Fibroblast of skin of left biceps (primary cell): ENCODE measurements around the gene FAP.
A peak's percentile ranks its signal among the peaks of the same experiment; 100 is the strongest.

Source experiments
- DNase-seq, 2 experiments: peaks; one replicate each; pipeline ENCODE4 v3.0.0-alpha.2; 2013; ENCODE audit warnings: low read depth in 2 of 2

Gene FAP, protein sequence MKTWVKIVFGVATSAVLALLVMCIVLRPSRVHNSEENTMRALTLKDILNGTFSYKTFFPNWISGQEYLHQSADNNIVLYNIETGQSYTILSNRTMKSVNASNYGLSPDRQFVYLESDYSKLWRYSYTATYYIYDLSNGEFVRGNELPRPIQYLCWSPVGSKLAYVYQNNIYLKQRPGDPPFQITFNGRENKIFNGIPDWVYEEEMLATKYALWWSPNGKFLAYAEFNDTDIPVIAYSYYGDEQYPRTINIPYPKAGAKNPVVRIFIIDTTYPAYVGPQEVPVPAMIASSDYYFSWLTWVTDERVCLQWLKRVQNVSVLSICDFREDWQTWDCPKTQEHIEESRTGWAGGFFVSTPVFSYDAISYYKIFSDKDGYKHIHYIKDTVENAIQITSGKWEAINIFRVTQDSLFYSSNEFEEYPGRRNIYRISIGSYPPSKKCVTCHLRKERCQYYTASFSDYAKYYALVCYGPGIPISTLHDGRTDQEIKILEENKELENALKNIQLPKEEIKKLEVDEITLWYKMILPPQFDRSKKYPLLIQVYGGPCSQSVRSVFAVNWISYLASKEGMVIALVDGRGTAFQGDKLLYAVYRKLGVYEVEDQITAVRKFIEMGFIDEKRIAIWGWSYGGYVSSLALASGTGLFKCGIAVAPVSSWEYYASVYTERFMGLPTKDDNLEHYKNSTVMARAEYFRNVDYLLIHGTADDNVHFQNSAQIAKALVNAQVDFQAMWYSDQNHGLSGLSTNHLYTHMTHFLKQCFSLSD

DNA sequence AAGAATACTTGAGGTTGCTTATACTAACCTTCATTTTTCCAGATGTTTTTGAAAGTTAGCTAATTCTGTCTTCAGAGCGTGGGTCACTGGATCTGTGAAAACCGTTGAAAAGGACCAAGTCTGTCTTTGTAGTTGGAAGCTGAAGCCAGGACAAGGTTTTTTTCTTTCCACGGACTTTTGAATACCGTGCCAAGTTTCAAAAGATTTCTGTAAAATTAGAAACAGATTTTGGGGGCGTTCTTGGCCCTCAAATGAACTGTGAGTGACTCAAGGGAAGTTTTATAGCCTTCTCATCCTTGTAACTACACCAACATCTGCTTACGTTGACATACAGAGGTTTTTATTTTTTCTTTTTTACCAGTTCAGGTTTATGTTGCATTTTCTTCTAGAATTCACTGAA, at the start of gene FAP:
Gene FAP (minus strand): TSS at position 152 of the 400 bp plus-strand sequence. CDS start 118 bp downstream, at position 34.
- peak; percentile 92 to 94 for DNase-seq

DNA sequence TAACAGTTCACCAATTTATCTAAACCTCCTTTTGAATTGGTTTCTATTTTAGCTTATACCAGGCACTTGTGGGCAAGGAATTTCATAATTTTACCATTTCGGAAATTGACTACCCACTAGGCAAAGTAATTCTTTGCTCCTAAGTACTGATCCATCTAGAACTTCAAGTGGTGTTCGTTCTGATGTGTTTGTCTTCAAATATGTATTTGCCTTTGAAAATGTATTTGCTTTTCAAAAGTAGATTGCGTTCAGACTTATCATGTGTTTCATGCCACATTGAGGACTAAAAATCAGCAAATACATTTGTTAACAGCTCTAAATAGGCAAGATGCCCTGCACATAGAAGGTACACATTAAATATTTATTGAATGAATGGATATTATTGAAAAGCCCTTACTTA, 48.5 kb upstream of the FAP start:
- DNase-seq = no peak

DNA sequence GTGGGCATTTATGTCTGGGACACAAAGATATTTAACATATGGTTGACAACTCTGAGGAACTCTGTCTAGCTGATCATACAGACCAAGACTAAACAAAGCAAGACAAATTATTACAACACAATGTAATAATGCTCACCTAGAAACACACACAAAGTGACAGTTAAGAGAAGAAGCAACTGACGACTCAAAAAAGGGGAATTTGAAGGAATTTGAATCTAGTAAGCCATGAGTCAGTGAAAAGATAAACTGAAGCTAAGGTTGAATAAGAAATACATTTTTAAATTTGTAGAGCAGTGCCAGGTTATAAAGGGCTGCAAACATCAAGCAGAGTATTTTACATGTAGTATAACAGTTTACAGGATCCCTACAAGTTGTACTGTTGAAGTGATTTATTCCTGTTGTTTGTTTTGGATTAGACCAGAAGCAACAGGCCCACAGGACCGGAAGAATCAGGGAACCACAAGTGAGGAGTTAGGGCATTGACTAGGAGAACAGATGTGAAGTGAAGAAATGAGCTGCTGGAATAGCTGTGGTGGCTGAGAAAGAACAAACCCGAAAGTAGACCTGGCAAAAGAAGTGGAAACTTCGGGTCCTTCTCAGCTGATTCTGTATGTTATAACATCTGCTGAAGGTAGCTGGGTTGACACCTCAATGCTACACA, 39.6 kb upstream of the FAP start:
- peak in 1 of 2 experiments; percentile 15 for DNase-seq

DNA sequence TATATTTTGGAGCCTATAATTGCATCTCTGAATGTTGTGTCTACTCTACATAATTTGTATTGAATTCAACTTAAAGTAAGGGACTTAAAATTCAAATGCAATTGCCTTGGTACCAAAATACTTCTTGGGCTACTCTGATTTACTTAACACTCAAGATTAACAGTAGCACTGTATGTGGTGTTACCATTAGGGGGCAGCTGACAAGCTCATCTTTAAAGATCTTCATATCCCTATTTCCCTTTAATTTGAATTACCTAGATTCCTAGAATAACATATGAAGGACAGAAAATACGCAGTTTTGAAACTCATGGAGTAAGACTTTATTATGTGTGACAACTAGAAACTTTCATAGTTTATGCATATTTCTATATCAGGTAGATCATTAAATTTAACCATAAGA, 37.4 kb upstream of the FAP start:
- DNase-seq = no peak

DNA sequence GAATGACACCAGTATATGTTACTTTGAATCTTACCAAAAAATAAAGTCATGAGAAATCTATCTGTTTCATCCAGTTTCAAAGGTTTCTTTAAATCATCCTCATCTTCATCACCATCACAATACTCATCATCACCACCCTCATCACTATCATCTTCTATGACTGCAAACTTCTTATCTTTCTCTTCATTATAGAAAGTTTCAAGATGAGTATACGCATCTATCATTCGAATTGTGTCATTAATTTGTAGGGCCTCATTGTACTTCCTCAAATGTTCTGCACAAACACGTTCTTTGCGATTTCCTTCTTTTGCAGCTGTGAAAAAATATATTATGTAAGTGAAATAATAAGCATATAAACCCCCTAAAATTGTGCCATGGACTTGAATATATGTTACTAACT, 34.1 kb upstream of the FAP start:
- no peak for DNase-seq

DNA sequence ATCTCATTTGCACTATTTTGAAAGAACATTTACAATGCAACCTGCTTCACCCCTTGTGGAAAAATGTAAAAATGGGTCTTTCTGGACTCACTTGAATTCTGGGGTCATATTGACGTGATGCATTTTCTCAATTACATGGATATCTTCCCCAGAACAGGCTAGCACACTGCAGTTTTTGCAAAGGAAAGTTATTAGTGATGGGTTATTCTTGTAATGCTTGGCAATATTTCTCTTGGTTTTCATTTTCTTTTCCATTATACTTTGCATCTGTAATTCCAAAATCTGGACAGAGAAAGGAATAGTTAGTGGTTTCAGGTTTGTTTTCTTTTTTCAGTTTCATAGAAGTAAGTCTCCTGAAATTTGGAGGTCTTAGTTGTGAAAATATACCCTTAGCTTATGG, 24.8 kb upstream of the FAP start:
- DNase-seq = no peak

DNA sequence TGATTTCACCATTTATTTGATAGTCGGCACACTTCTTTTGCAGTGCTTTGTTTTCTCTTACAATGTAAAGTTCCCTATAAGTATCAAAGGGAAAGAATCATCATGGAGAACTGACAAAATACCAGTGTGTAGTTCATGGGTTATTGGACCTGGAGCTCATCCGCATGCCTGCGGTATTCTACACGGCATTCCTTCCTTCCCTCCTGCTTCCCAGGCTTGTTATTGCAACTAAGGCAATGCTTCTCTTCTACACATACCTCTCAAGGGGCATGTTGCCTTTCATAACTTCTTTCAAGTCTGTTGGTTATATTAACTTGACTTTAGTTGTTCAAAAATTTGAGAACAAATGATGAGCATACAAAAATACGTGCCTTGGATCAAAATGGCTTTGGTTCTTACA, 24.3 kb upstream of the FAP start:
- no peak for DNase-seq

DNA sequence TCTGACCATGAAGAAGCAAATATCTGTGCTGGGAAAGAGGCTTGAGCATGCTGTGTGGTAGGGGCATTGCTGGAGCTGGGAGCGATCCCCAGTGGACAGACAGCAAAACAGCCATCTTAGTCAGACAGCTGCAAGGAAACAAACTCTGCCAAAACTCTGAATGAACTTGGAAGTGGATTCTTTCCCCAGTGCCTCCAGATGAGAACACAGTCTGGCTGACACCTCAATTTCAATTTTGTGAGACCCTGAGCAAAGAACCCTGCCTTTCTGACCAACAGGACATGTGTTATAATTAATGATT, 23.2 kb upstream of the FAP start:
- DNase-seq = no peak

DNA sequence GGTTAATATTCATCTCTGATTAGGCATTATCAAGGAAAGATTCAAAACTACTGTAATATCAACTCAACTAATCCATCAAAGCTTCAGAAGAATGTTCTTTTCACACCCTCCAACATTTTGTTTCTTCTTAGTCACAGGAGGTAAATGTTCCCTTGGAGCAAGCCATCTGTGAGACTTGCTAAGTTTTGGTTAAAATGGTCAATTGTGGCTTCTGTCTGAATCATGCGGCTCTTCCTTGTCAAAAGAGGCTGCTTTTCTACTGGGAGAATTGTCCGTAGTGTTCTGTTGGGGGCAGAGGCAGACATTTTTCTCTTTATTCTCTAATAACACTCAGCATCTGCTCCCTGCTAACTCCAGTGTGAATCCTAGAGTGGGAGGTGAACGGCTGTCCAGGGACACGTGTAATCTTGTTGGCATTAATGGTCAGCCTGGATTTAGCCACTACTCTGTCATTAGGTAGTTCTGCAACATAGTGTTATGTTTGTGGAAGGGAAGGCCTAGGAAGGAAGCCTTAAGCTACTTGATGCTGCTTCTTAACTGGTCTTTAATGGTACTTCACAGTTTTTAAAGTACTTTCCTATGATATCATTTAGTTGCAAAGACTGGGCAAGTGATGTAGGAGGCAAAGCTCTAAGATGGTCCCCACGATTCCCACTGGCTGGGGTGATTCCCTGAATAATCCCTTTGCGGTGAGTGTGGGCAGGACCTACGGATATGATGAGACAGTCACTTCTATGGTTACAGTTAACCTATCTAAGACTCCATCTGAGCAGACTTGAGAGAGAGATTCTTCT, 22.6 kb upstream of the FAP start:
- no peak for DNase-seq

DNA sequence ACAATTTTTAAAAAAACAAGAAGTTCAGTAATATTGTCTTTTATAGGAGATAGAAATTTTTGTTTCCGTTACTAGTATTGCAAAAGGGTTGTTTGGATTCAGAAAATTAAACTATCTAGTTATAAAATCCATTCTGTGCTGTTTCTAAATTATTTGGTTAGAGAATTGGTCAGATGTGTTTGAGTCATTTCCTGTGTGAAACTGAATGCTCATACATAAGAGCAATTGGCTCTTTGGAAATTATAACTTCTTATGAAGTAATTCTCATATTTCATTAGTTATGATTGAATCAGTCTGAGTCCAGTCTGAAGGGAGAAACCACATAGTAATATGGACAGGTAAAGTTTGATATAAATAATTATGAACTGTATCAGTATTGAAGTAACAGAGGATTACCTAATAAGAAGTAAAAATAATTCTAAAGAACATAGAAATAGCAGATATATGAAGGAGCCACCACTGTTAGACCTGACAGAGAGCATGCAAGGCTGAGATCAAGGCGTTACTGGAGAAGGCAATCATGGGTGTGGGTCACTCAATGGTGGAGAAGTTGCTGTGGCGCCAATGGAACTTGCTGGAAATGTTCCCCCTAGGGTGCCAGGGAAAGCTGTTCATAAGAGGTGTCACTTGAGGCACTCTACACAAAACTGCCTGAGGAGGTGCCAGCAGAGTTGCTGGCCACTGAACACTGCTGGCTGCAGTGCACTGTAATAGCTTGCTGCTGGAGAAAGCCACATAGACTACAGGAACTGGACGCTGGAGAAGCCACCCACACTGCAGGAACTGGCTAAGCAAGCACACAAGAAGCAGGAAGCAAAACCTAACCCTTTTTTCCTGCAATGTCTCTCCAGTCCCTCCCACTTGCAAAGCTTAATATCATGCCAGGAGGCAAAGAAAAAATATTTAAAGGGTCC, 18.0 kb upstream of the FAP start:
- DNase-seq = no peak

DNA sequence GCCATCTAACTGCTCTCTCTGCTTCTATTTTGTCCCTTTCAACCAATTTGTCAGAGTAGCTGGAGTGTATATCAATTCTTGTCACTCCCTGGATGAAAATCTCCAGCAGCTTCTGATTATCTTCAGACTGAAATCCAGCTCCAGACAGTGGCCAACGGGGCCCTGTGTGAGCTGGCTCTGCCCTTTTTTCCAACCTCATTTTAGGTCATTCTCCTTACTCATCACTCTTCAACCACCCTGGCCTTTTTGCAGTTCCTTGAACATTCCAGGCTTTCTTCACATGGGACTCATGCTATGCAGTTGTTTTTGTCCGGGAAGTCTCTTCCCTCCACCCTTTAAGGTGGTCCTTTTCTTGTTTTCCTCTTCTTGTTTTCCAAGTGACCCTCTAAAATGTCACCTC, 15.4 kb upstream of the FAP start:
- no peak for DNase-seq

DNA sequence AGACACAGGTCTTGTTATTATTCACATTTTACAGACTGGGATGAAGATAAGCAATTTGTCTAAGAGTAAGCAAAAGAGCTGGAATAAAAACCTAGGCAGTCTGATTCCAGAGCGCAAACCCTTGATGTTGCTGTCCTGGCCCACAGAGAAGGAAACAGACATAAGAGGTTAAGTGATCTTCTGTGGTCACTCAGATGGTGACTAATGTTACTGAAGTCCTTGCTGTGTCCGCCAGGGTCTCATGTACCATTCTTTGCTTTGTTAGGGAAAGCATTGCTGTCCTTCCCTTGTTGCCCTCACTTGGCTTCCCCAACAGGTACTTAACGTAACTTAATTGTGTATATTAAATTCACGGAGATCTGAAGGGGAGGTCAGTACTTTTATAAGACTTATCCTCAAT, 14.9 kb upstream of the FAP start:
- DNase-seq = no peak

DNA sequence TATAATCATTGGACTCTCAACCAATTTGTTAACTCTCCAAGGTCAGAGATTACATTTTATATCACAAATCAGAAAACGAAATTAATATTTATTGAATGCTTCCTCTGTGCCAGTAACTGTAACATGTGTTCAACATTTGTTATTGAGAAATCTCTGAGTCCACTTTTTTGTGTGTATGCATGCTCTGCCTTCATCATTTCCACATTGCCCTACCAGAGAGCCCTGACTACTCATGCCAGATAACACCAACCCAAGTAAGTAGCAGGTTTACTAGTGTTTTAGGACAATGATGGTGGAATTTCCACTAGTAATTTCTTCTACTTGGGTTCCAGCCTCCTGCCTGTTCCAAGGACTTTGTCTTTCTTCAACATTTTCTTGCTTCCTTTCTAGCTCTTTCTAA, 14.2 kb upstream of the FAP start:
- no peak for DNase-seq

DNA sequence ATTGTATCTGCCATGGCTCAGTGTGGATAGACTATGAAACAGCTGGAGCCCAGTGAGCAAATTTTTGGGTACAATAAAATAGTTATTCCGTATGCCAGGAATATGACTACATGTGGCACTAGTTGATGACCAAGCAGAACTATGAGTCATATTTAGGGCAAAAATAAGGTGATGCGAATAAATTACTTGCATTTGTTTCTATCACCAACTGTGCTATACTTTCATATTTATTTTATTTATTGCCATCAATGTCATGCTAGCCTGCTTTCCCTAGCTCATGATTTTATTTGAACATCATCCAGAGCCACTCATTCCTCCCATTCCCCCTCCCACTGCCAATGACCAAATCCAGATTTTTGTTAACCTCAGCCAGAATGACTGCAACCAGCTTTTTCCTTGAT, 13.3 kb upstream of the FAP start:
- peak in 1 of 2 experiments; percentile 48 for DNase-seq

DNA sequence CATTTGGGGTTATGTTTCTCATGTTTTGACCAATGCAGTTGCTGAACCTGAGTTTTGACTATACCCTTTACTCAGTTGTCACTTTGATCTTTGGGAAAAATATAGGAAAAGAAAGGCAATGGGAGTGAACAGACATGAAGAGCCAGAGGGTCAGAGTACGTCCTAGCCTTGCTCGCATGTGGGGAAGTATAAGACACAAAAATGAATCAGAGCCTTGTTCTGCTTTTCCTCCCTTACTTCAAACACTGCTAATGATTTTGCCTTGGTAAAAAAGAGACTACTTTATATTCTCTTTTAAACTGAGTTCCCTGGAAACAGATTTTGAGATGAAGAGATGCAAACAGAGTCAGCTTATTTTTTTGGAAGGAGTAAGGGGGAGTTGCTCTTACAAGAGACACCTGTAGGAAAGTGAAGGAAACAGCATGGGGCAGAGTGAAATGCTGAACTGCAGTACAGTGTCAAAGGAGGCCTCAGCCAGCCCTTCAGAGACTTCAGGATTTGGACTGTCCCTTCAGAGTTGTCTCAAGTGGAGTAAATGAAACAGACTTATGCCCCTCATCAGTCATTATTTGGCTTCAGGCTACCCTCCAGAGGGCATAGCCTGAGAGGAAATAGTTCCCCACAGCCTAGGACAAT, 11.1 kb upstream of the FAP start:
- DNase-seq = no peak

DNA sequence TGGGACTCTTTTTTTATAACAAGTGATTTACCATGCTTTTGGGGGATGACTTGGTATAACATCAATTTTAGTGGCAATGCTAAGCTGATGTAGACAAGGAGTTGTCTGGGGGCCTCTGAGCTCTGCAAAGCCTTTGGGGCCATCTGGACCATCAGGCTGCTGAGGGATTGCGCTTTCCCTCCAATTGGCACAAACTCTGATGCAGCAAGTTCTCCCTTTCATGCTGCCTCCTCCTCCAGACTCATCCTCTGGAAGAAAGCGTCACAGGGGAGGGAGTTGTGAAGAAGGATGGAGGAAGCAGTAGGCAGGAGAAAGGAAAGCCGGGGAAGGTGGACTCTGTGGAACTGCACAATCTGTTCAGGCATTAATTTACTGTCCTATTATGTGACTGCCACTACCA, 10.2 kb upstream of the FAP start:
- no peak for DNase-seq

DNA sequence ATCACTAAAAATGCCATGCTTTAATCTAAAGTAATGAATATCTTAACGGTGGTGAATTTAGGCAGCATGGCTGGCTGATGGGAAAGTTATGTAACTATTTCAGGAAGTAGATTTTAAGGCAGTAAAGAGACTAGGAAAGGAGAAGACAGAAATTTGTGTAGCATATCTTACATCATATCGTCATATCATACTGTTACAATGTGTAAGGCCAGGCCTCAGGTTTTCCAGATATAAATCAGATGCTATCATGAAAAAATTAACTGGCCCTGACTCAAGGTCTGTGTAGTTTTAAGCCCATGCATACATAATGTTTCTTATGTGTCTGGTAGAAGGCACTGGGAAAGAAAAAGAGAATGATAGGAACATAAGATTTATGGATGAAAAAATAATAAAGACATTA, 8.9 kb upstream of the FAP start:
- DNase-seq = peak in 1 of 2 experiments; percentile 41

DNA sequence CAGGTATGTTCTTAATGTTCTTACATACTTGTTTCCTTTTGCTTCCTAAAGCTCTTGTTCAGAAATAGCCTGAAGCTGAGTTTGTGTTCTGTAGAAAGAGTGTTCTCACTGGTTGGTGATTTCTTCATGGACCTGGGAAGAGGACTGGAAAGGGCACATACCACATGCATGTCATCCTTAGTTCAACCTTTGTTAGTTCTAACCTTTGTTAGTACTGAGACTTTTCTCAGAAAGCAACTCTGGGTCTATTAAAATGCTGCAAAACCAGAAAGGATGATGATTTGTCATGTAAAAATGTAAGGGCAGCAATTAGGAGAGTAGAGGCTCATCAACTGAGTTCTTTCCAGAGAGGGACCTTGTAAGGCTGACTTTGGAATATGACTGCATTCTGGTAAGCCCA, 2.5 kb upstream of the FAP start:
- DNase-seq = peak in 1 of 2 experiments; percentile 42

DNA sequence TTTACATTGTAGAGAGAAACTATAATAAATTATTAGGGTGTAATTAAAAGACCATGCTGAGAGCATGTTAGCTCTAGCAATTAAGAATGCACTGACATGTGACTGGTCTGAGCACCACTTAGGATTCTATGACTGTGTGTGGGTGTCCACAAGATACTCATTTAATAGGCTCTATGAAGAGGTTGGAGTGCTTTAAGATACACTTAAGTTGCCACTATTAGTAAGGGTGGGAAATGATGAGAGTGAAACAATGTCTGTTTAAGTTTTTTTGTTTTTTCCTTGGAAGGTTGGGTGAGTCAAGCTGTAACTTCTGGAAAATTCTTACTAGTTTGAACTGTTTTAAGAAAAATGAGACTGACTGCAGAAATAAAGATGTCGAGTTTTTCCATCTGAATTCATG, 1.8 kb upstream of the FAP start:
- no peak for DNase-seq

DNA sequence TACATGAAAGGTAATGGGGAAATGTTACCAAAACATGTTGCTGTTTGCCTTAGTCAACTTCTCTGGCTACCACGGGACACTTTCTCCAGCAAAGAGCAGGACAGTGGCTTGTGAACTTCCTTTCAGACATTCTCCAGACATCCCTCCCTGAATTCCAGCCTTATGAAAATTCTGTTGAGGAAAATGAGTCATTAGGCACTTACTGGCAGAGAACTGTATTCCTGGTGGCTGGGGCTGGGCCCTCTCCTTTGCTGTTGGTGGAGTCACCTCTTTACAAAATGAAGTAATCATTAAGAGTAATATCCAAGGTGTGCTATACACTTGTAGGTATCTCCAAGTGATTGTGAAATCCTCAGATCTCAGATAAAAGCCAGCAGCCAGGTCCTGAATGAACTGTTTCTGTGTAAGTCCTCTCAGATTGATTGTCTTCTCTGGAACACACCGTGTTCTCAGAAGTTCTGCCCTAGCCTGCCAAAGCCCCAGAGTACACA, 1.3 kb upstream of the FAP start:
- DNase-seq = peak; percentile 75 to 76
